C4-2B (cell line): ENCODE measurements around the gene LRRC8E.

Experiments
- H3K27ac ChIP-seq: fragments of 450-650 bp; 2 replicates; pipeline ENCODE4 v1.5.1; 2017
- CTCF ChIP-seq: fragments of 450-650 bp; conservative IDR thresholded peaks from 2 replicates; pipeline ENCODE4 v1.5.1; 2017; ENCODE audit warnings: mild to moderate bottlenecking
- ZFX ChIP-seq: fragments of 450-650 bp; IDR thresholded peaks from 2 replicates; pipeline ENCODE4 v1.6.1; 2017

Gene LRRC8E

GRCh38 chr19:7877249-7877836 is 11.0 kb upstream of the LRRC8E start:
- H3K27ac ChIP-seq: no peak overlapping the region
- TF ChIP-seq ZFX: no peak
- no peak for TF ChIP-seq CTCF

- no peak for TF ChIP-seq ZFX
- no peak for TF ChIP-seq CTCF
- no peak overlapping the region for H3K27ac ChIP-seq
These were observed 9.1 kb upstream of the LRRC8E start for GRCh38 chr19:7879111-7879807.

- H3K27ac ChIP-seq: no peak overlapping the region
- TF ChIP-seq ZFX (no peak), CTCF (no peak)
These were observed 8.5 kb upstream of the LRRC8E start for GRCh38 chr19:7879836-7880235.

GRCh38 chr19:7881910-7882309 is 6.4 kb upstream of the LRRC8E start:
- TF ChIP-seq ZFX (no peak), CTCF (no peak)
- H3K27ac ChIP-seq: no peak overlapping the region

GRCh38 chr19:7883105-7883504 is 5.2 kb upstream of the LRRC8E start:
- H3K27ac ChIP-seq: no peak overlapping the region
- TF ChIP-seq CTCF (no peak), ZFX (no peak)

- TF ChIP-seq ZFX (no peak), CTCF (no peak)
- no peak overlapping the region for H3K27ac ChIP-seq
These were observed 4.3 kb upstream of the LRRC8E start for GRCh38 chr19:7883796-7884570.

GRCh38 chr19:7885818-7886217 is 2.5 kb upstream of the LRRC8E start:
- H3K27ac ChIP-seq: no peak overlapping the region
- TF ChIP-seq ZFX (no peak), CTCF (no peak)
